Measurements from ENCODE around the gene PCDHGA5.

- TF ChIP-seq EP300 (IDR thresholded peaks at IDR 0.05) (no peak), POLR2A (IDR thresholded peaks at IDR 0.05) (no peak)
- TF ChIP-seq, protein P1, sequence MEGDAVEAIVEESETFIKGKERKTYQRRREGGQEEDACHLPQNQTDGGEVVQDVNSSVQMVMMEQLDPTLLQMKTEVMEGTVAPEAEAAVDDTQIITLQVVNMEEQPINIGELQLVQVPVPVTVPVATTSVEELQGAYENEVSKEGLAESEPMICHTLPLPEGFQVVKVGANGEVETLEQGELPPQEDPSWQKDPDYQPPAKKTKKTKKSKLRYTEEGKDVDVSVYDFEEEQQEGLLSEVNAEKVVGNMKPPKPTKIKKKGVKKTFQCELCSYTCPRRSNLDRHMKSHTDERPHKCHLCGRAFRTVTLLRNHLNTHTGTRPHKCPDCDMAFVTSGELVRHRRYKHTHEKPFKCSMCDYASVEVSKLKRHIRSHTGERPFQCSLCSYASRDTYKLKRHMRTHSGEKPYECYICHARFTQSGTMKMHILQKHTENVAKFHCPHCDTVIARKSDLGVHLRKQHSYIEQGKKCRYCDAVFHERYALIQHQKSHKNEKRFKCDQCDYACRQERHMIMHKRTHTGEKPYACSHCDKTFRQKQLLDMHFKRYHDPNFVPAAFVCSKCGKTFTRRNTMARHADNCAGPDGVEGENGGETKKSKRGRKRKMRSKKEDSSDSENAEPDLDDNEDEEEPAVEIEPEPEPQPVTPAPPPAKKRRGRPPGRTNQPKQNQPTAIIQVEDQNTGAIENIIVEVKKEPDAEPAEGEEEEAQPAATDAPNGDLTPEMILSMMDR (IDR thresholded peaks at IDR 0.05), result peak in 2 of 5 experiments; percentile 14 to 25
These were observed 20.6 kb upstream of the PCDHGA5 start, which contains the start of gene PCDHGA3 for GRCh38 chr5:141343242-141343952.
